BJ (cell line): Measurements from ENCODE around the gene KCNT2. TPM values are rescaled to one million over a fixed set of nuclear protein-coding genes. Genes with fewer than 3 reads are reported as not detected.

ENCODE experiments used
- CTCF ChIA-PET: fragments of 350-600 bp; formaldehyde crosslinking; extraction: SDS; loops from one replicate; lab custom pipeline; 2021; ENCODE audit warnings: antibody characterized with exemption, inconsistent platforms; lab: Yijun Ruan, JAX
- POLR2A ChIA-PET: fragments of 300-600 bp; sonication (Branson Sonifier 250); formaldehyde crosslinking; extraction: SDS; loops from one replicate; lab custom pipeline; 2021; ENCODE audit warnings: antibody characterized with exemption; lab: Charles Lee
- DNase-seq: peaks from one replicate; pipeline ENCODE4 v3.0.0-alpha.2; 2011; ENCODE audit warnings: low read depth
- H3K27me3 ChIP-seq: 2 replicates; pipeline ENCODE4 v1.6.0; 2011; ENCODE audit warnings: low read length; ENCODE audit not compliant: control insufficient read depth, insufficient read depth
- H3K36me3 ChIP-seq: 2 replicates; pipeline ENCODE4 v1.5.1; 2011; ENCODE audit warnings: low read length; ENCODE audit not compliant: control insufficient read depth, insufficient read depth
- H3K4me3 ChIP-seq: 2 replicates; pipeline ENCODE4 v1.5.1; 2011; ENCODE audit warnings: low read depth, mild to moderate bottlenecking, control low read depth, low read length
- polyA minus RNA-seq: library from RNA; depleted of rRNA, polyadenylated mRNA; stranded (reverse); fragments of >200 nt; gene quantifications from 2 replicates; pipeline ENCODE4 v1.2.3, GENCODE V29; 2011; rRNA and poly(A)+ RNA removed
- polyA plus RNA-seq: library from polyadenylated mRNA; depleted of rRNA; stranded (reverse); fragments of >200 nt; gene quantifications from 2 replicates; pipeline ENCODE4 v1.2.3, GENCODE V29; 2011; rRNA removed
- TF ChIP-seq, protein P1 (sequence below): IDR thresholded peaks from 2 replicates; pipeline ENCODE4 v1.5.1; 2011; ENCODE audit warnings: low read depth, mild to moderate bottlenecking, control low read depth, inconsistent platforms, low read length, moderate library complexity; ENCODE audit not compliant: insufficient read depth

Gene KCNT2
- polyA plus RNA-seq (0.66 and 1.4 TPM in 2 replicates), polyA minus RNA-seq (3.1 and 3.7 TPM in 2 replicates)

DNA sequence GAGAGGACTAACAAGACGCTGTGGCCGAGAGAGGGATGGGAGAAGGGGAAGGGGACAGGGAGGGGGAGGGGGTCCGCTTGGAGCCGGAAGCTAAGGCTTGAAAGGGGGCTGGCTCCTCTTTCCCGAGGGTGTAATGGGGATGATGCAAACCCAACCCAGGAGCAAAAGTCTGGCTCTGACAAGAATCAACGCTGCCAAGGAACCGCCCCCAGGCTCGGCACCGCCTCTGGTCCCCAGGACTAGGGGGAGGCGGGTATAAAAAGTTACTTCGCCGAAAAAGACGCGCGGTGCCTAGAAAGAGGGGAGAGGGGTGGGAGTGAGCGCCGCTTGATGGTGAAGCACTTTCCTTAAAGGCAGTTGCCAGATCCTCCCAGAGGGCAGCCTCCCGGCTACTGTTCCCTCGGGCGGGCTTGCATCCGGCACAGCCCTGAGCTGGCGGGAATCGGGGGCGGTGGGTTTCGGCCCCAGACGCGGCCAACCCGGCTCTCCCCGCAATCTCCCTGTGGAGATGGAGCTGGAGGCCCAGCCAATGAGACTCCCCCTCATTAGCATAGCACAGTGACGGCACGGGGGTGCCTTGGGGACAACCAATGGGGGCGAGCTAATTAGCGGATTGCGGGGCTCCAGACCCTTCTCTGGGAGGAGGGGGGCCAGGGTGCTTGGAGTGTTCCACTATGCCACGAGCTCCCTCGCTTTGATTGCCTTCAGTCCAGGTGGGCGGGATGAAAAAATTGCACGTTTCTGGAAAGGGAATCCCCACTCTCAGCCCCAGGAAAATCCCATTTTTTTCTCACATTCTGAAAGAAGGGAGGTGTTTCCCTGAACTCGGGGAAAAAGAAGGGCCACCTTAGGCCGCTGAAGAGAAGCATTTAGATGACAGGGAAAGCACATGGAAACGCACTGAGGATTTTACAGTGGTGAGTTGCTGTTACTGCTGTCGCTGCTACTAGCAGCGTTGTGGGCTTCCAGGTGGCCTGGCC is at the start of gene KCNT2:
Gene KCNT2, minus strand, starts transcription at position 51 of the 980 bp plus-strand sequence. CDS start 131 bp downstream, outside the sequence.
- TF ChIP-seq, protein P1, sequence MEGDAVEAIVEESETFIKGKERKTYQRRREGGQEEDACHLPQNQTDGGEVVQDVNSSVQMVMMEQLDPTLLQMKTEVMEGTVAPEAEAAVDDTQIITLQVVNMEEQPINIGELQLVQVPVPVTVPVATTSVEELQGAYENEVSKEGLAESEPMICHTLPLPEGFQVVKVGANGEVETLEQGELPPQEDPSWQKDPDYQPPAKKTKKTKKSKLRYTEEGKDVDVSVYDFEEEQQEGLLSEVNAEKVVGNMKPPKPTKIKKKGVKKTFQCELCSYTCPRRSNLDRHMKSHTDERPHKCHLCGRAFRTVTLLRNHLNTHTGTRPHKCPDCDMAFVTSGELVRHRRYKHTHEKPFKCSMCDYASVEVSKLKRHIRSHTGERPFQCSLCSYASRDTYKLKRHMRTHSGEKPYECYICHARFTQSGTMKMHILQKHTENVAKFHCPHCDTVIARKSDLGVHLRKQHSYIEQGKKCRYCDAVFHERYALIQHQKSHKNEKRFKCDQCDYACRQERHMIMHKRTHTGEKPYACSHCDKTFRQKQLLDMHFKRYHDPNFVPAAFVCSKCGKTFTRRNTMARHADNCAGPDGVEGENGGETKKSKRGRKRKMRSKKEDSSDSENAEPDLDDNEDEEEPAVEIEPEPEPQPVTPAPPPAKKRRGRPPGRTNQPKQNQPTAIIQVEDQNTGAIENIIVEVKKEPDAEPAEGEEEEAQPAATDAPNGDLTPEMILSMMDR = 0 out of 2 replicates have a peak, but pooled peaks have one; percentile 3
- Histone ChIP-seq H3K4me3 (peak within 1 kb of the TSS; percentile 62), H3K36me3 (no peaks in the 10 kb centered on the region), H3K27me3 (no peaks in the 10 kb centered on the region)
- POLR2A ChIA-PET = no interaction called here
- no peak for DNase-seq
- CTCF ChIA-PET = interaction anchor here (1.1 kb wide), 1 partner anchor 31 kb away, joined by 3 read pairs; no protein-coding TSS in a partner anchor

DNA sequence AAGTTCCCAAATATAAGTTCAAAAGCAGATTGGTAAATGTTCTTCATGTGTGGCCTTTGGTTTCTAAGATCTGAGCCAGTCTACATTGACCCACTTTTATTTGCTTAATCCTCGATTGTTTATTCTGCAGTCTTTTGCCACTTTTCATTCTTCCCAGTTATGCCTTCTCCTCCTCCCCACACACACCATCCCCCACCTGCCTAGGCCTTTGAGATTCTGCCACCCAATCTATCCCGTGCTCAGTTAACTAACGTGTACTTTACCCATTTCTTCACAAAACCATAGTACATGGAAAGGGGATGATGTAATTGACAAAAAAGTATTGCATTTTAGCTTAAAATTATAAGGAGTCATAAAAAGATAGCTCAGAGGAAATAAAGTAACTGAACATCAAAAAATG is 47.3 kb upstream of the KCNT2 start:
- ChIA-PET CTCF (interaction anchor here (2.0 kb wide), 1 partner anchor 300 kb away, joined by 6 read pairs; no protein-coding TSS in a partner anchor), POLR2A (no interaction called here)
- H3K4me3 ChIP-seq = no peak overlapping the region
- no peak for DNase-seq
- H3K36me3 ChIP-seq = no peaks in the 10 kb centered on the region
- TF ChIP-seq, protein P1 = no peak
- H3K27me3 ChIP-seq = no peaks in the 10 kb centered on the region

DNA sequence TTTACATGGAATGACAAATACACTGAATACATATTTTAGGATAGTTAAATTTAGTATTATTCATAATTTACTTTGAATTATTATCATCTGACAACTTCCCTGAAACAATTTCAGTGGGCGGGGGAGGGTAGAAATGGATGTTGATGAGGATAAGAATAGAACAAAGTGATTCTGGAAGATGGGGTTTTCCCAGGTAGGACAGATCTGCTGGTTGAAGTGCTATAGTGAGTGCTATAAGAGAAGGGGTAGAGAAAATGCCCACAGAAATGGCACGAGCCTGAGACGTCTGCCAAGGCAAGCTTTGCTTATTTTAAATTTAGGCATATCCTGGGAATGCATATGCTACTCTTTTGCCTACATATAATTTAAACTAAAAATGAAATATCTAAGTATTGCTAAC is 46.8 kb upstream of the KCNT2 start:
- ChIA-PET CTCF (interaction anchor here (2.0 kb wide), 1 partner anchor 299 kb away, joined by 6 read pairs; no protein-coding TSS in a partner anchor), POLR2A (no interaction called here)
- TF ChIP-seq, protein P1 = no peak
- Histone ChIP-seq H3K27me3 (no peaks in the 10 kb centered on the region), H3K36me3 (no peaks in the 10 kb centered on the region), H3K4me3 (no peak overlapping the region)
- DNase-seq = no peak

DNA sequence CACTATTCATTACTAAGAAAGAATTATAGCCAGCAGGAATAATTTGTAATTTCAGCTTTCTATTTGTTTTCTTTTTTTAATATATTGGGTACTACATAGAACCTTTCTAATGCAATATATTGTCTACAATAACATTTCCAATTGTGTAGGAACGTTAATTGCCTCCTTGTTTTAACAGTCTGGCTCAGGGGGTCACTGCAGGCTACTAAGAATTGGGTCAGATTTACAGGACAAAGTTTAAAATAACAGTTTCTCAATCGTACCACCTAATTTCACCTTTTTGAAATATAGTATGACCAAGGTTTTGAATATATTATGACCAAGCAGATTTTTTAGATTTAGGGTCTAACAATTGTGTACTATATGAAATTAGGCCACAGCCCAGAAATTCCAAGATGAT is 46.0 kb upstream of the KCNT2 start:
- H3K4me3 ChIP-seq = no peak overlapping the region
- DNase-seq = no peak
- H3K36me3 ChIP-seq = no peaks in the 10 kb centered on the region
- H3K27me3 ChIP-seq = no peaks in the 10 kb centered on the region
- POLR2A ChIA-PET = no interaction called here
- TF ChIP-seq, protein P1 = no peak
- CTCF ChIA-PET = no interaction called here

DNA sequence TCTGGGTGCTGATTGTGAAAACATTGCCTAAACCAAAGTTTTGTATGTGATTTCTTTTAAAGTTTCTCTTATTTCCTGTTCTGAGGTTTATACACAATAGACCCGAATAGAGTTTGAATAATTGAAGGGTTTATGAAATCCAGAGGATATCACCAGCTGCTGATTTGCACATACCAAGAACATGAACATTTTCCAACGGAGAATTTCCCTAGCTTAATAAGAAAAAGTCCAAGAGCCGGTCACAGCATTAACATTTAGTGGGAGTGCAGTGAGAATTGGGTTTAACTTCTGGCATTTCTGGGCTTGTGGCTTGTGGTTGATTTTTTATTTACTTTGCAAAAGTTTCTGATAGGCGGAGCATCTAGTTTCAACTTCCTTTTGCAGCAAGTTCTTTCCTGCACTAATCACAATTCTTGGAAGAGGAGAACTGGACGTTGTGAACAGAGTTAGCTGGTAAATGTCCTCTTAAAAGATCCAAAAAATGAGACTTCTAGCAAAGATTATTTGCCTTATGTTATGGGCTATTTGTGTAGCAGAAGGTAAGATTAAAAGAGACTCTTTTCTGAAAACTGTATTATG is 43.5 kb upstream of the KCNT2 start, which contains the start of gene CFH:
Gene CFH, plus strand, starts transcription at position 407 of the 579 bp plus-strand sequence. Its CDS starts 75 bp downstream, at position 482.
- TF ChIP-seq, protein P1 = no peak
- Histone ChIP-seq H3K4me3 (peak within 1 kb of the TSS; percentile 34), H3K27me3 (no peaks in the 10 kb centered on the region), H3K36me3 (no peaks in the 10 kb centered on the region)
- POLR2A ChIA-PET = no interaction called here
- CTCF ChIA-PET = interaction anchor here (1.0 kb wide), 1 partner anchor 10 kb away, joined by 3 read pairs; no protein-coding TSS in a partner anchor
- DNase-seq = peak; percentile 77
